Smooth muscle cell (in vitro differentiated cells): Measurements from ENCODE around the gene RGL3. TPM values are rescaled to one million over a fixed set of nuclear protein-coding genes. Genes with fewer than 3 reads are reported as not detected.

Experiments used
- DNase-seq: peaks from one replicate; lab custom pipeline; 2025; ENCODE audit not compliant: unreplicated experiment; lab: John Stamatoyannopoulos, UW
- H2AFZ ChIP-seq: fragments of 200-600 bp; sonication (generic); 2 replicates; pipeline ENCODE4 v1.6.0; 2016; ENCODE audit warnings: antibody characterized with exemption, low read depth, mild to moderate bottlenecking
- H3F3A ChIP-seq: fragments of 200-600 bp; sonication (generic); 2 replicates; pipeline ENCODE4 v1.6.0; 2017; ENCODE audit warnings: antibody characterized with exemption, low read depth
- H3K27ac ChIP-seq: fragments of 200-600 bp; sonication (generic); 2 replicates; pipeline ENCODE4 v1.5.1; 2016; ENCODE audit warnings: low read depth, mild to moderate bottlenecking
- H3K27me3 ChIP-seq: fragments of 200-600 bp; sonication (generic); 2 replicates; pipeline ENCODE4 v1.6.1; 2016; ENCODE audit warnings: low read depth, mild to moderate bottlenecking
- H3K36me3 ChIP-seq: fragments of 200-600 bp; sonication (generic); 2 replicates; pipeline ENCODE4 v1.5.1; 2016; ENCODE audit warnings: low read depth
- H3K4me1 ChIP-seq: fragments of 200-600 bp; sonication (generic); 2 replicates; pipeline ENCODE4 v1.5.1; 2016; ENCODE audit warnings: low read depth
- H3K4me2 ChIP-seq: fragments of 200-600 bp; sonication (generic); 2 replicates; pipeline ENCODE4 v1.6.0; 2016; ENCODE audit warnings: mild to moderate bottlenecking
- H3K4me3 ChIP-seq: fragments of 200-600 bp; sonication (generic); 2 replicates; pipeline ENCODE4 v1.5.1; 2016; ENCODE audit warnings: mild to moderate bottlenecking
- H3K79me2 ChIP-seq: fragments of 200-600 bp; sonication (generic); 2 replicates; pipeline ENCODE4 v1.6.0; 2016; ENCODE audit warnings: low read depth, mild to moderate bottlenecking
- H3K9ac ChIP-seq: fragments of 200-600 bp; sonication (generic); 2 replicates; pipeline ENCODE4 v1.6.0; 2016; ENCODE audit warnings: low read depth
- H3K9me3 ChIP-seq: fragments of 200-600 bp; sonication (generic); replicated peaks from 2 replicates; pipeline ENCODE4 v1.5.1; 2016; ENCODE audit warnings: low read depth
- H4K20me1 ChIP-seq: fragments of 200-600 bp; sonication (generic); 2 replicates; pipeline ENCODE4 v1.6.0; 2016; ENCODE audit warnings: low read depth
- WGBS: methylation state at CpG from one replicate; pipeline ENCODE4 v1.1.7; 2016; ENCODE audit warnings: low lambda C conversion rate; 5-methylcytosine and 5-hydroxymethylcytosine counted together
- polyA plus RNA-seq: library from polyadenylated mRNA; unstranded; fragments of >200 nt; fragmentation: Nextera tagmentation; extraction: Ambion mirVana; gene quantifications from 2 replicates; pipeline ENCODE4 v1.2.1, GENCODE V29; 2016
- total RNA-seq: library from RNA; depleted of rRNA; stranded (reverse); fragments of >200 nt; gene quantifications from 2 replicates; pipeline ENCODE4 v1.2.3, GENCODE V29; 2014
- TF ChIP-seq, protein P1 (sequence below): fragments of 200-600 bp; sonication (generic); IDR thresholded peaks from 2 replicates; pipeline ENCODE4 v1.5.1; 2017; ENCODE audit warnings: borderline replicate concordance, mild to moderate bottlenecking, antibody characterized with exemption; ENCODE audit not compliant: insufficient read depth, poor library complexity, severe bottlenecking

The RGL3 gene
- total and polyA plus RNA-seq, 2 experiments from 2014 or later: 5.5 to 6.6 TPM

GRCh38 chr19:11423164-11423790 is 4.2 kb upstream of the RGL3 start:
- peaks cover 7% of the 10 kb centered on the region for H3K27me3 ChIP-seq
- no peaks in the 10 kb centered on the region for H3F3A ChIP-seq
- H3K36me3 ChIP-seq: no peaks in the 10 kb centered on the region
- WGBS: 88% methylated on average over 27 of the region's 27 CpGs
- TF ChIP-seq, protein P1, sequence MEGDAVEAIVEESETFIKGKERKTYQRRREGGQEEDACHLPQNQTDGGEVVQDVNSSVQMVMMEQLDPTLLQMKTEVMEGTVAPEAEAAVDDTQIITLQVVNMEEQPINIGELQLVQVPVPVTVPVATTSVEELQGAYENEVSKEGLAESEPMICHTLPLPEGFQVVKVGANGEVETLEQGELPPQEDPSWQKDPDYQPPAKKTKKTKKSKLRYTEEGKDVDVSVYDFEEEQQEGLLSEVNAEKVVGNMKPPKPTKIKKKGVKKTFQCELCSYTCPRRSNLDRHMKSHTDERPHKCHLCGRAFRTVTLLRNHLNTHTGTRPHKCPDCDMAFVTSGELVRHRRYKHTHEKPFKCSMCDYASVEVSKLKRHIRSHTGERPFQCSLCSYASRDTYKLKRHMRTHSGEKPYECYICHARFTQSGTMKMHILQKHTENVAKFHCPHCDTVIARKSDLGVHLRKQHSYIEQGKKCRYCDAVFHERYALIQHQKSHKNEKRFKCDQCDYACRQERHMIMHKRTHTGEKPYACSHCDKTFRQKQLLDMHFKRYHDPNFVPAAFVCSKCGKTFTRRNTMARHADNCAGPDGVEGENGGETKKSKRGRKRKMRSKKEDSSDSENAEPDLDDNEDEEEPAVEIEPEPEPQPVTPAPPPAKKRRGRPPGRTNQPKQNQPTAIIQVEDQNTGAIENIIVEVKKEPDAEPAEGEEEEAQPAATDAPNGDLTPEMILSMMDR: no peak
- H3K79me2 ChIP-seq: no peaks in the 10 kb centered on the region
- H3K9ac ChIP-seq: no peak overlapping the region
- H3K9me3 ChIP-seq: no peaks in the 10 kb centered on the region
- H3K4me3 ChIP-seq: no peak overlapping the region
- H3K4me2 ChIP-seq: no peak overlapping the region
- no peak overlapping the region for H2AFZ ChIP-seq
- H4K20me1 ChIP-seq: no peaks in the 10 kb centered on the region
- peaks cover 13% of the 10 kb centered on the region for H3K4me1 ChIP-seq
- no peak overlapping the region for H3K27ac ChIP-seq
- DNase-seq: no peak

DNA sequence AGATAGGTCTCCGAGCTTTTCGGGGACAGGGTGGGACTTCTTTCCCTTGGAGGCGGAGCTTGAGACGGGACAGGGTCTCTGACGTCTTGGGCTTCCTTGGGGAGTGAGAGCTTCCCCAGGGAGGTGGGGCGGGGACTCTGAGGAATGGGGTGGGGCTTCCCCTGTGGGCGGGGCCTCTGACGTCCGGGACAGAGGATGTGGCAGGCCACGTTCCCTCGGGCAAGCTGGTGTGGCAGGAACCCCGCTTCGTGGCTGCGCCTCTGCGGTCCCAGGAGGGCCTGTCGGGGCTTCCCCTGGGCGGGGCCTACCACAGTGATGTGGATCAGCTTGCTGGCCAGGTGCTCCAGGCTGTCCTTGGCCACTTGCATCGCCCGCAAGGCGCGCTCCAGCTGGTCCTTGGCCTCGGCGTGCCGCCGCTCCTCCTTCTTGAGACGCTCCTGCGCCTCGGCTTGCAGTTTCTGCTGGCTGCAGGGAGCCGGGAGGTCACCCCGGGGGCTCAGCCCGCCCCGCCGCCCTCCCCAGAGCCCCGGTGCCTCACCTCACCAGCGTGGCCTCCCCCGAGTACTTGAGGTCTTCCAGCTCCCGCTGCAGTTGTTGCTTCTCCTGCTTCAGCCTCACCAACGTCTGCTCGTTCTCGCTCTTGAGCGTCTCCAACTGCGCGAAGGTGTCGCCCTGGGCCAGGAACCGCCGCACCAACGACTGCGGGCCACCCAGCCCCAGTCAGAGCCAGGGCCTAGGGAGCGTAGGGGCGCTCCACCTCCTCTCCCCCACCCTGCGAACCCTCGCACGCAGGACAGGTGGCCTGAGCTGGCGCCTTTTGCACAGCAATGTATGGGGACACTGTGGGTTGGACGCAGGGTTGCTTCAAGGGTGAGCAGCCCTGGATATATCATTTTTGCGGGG is 3.3 kb upstream of the RGL3 start:
- Histone ChIP-seq H3K4me1 (peaks cover 13% of the 10 kb centered on the region), H3K36me3 (no peaks in the 10 kb centered on the region), H3K27ac (no peak overlapping the region), H3K9ac (no peak overlapping the region), H4K20me1 (no peaks in the 10 kb centered on the region), H3K4me3 (peak overlapping the region; percentile 17), H3K9me3 (no peaks in the 10 kb centered on the region), H3K27me3 (peaks cover 9% of the 10 kb centered on the region), H3K79me2 (no peaks in the 10 kb centered on the region), H3F3A (no peaks in the 10 kb centered on the region), H2AFZ (peak overlapping the region; percentile 52), H3K4me2 (peak overlapping the region; percentile 61)
- WGBS: 22% methylated on average over 39 of the region's 56 CpGs
- peak; percentile 40 for DNase-seq
- TF ChIP-seq, protein P1: no peak

DNA sequence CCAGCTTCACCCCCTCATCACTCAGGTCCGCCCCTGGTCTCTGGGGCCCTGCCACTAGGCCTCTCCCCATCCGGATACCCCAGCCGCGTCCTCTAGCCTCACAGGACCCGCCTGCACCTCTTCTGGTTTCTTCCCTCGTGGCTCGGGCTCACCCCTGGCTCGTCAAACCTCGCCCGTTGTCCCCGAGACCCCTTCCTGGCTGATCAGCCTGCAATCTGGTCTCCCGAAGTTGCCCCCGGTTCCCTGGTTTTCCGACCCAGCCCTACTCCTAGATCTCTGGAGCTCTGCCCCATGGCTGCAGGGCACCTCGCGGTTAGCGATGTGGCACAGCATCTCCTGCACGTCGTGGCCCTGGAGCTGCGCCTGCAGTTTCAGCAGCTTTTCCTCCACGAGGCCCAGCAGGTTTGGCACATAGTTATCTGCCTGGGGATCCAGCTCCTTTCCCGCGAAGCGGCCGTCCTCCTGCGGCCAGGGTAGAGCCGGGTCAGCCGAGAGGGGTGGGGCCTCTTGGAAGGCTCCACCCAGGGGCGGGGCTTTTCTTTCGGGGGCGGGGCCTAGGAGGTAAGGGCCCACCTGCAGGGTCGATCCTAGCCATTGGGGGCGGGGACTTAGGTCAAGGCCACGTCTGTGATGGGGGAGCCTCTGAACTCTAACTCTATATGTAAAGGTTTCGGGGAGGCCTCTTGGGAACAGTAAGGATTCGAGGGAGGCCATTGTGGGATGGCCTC is 2.4 kb upstream of the RGL3 start:
- Histone ChIP-seq H3K79me2 (no peaks in the 10 kb centered on the region), H3K4me3 (peak overlapping the region; percentile 46), H3K36me3 (no peaks in the 10 kb centered on the region), H3K4me2 (peak overlapping the region; percentile 94), H3K9ac (no peak overlapping the region), H3K4me1 (peaks cover 13% of the 10 kb centered on the region), H3K27me3 (peaks cover 9% of the 10 kb centered on the region), H3F3A (no peaks in the 10 kb centered on the region), H3K27ac (no peak overlapping the region), H3K9me3 (no peaks in the 10 kb centered on the region), H4K20me1 (no peaks in the 10 kb centered on the region), H2AFZ (peak overlapping the region; percentile 35)
- WGBS: 20% methylated on average over 36 of the region's 36 CpGs
- DNase-seq: peak; percentile 39
- TF ChIP-seq, protein P1: no peak
